WTC11 (cell line): ENCODE measurements around the gene GFRA1. TPM values are rescaled to one million over a fixed set of nuclear protein-coding genes. Genes with fewer than 3 reads are reported as not detected.

Source experiments
- ATAC-seq: fragments of 200-7000 bp; cut with Tn5 transposase; 2 replicates; pipeline ENCODE4 v1.10.0; 2021; ENCODE audit warnings: mild to moderate bottlenecking, moderate library complexity
- CTCF ChIA-PET: fragments of 300-600 bp; sonication (Branson Sonifier 250); formaldehyde crosslinking; loops from one replicate; lab custom pipeline; 2021; ENCODE audit warnings: antibody characterized with exemption; lab: Charles Lee
- POLR2A ChIA-PET: fragments of 350-600 bp; sonication (Branson Sonifier 250); formaldehyde crosslinking; loops from one replicate; lab custom pipeline; 2021; ENCODE audit warnings: antibody characterized with exemption; lab: Charles Lee
- DNase-seq: peaks from one replicate; pipeline ENCODE4 v3.0.0; 2021; ENCODE audit warnings: low spot score
- H3K27ac Mint-ChIP-seq: 2 replicates; pipeline ENCODE4 v1.8.0; 2021; ENCODE audit warnings: mixed read lengths
- H3K27me3 Mint-ChIP-seq: 2 replicates; pipeline ENCODE4 v1.8.0; 2021; ENCODE audit warnings: low read depth, mild to moderate bottlenecking, moderate library complexity, mixed read lengths
- H3K36me3 Mint-ChIP-seq: 2 replicates; pipeline ENCODE4 v1.8.0; 2021; ENCODE audit warnings: mixed read lengths
- H3K4me1 Mint-ChIP-seq: 2 replicates; pipeline ENCODE4 v1.8.0; 2022; ENCODE audit warnings: mixed read lengths
- H3K4me3 Mint-ChIP-seq: 2 replicates; pipeline ENCODE4 v1.8.0; 2021; ENCODE audit warnings: mild to moderate bottlenecking, moderate library complexity, mixed read lengths
- H3K9me3 Mint-ChIP-seq: 2 replicates; pipeline ENCODE4 v1.8.0; 2021; ENCODE audit warnings: mixed read lengths
- AR ChIP-seq: fragments of 250-450 bp; sonication (Bioruptor Pico); IDR thresholded peaks from 2 replicates; pipeline ENCODE4 v1.9.0; 2021; ENCODE audit warnings: mild to moderate bottlenecking
- ETV6 ChIP-seq: sonication (generic); formaldehyde crosslinking; IDR thresholded peaks from 2 replicates; pipeline ENCODE4 v1.8.1; 2022; ENCODE audit warnings: mild to moderate bottlenecking, missing genetic modification reagents
- JAZF1 ChIP-seq: fragments of 250-450 bp; sonication (Bioruptor Pico); IDR thresholded peaks from 2 replicates; pipeline ENCODE4 v1.9.0; 2021; ENCODE audit warnings: moderate library complexity, mild to moderate bottlenecking, inconsistent platforms
- JUN ChIP-seq: sonication (generic); formaldehyde crosslinking; IDR thresholded peaks from 2 replicates; pipeline ENCODE4 v1.8.0; 2023; ENCODE audit warnings: mild to moderate bottlenecking, missing genetic modification reagents
- KAT7 ChIP-seq: sonication (generic); formaldehyde crosslinking; IDR thresholded peaks from 2 replicates; pipeline ENCODE4 v1.8.1; 2023; ENCODE audit warnings: missing genetic modification reagents, mild to moderate bottlenecking, borderline replicate concordance
- NFYB ChIP-seq: sonication (generic); formaldehyde crosslinking; conservative IDR thresholded peaks from 2 replicates; pipeline ENCODE4 v1.8.0; 2022; ENCODE audit warnings: low read depth, missing genetic modification reagents
- NR1H2 ChIP-seq: sonication (generic); formaldehyde crosslinking; IDR thresholded peaks from 2 replicates; pipeline ENCODE4 v1.9.0; 2021; ENCODE audit warnings: mild to moderate bottlenecking, moderate library complexity, missing genetic modification reagents
- SMAD3 ChIP-seq: sonication (generic); formaldehyde crosslinking; IDR thresholded peaks from 2 replicates; pipeline ENCODE4 v1.8.0; 2022; ENCODE audit warnings: missing genetic modification reagents, mild to moderate bottlenecking, borderline replicate concordance
- SMAD4 ChIP-seq: sonication (generic); formaldehyde crosslinking; IDR thresholded peaks from 2 replicates; pipeline ENCODE4 v1.8.0; 2022; ENCODE audit warnings: mild to moderate bottlenecking, missing genetic modification reagents
- TP53 ChIP-seq: sonication (generic); formaldehyde crosslinking; IDR thresholded peaks from 2 replicates; pipeline ENCODE4 v1.8.1; 2023; ENCODE audit warnings: mild to moderate bottlenecking, missing genetic modification reagents
- ZNF396 ChIP-seq: fragments of 250-450 bp; sonication (Bioruptor Pico); IDR thresholded peaks from 2 replicates; pipeline ENCODE4 v1.8.0; 2021; ENCODE audit warnings: mild to moderate bottlenecking, moderate library complexity, borderline replicate concordance
- ZNF425 ChIP-seq: fragments of 250-450 bp; sonication (Bioruptor Pico); conservative IDR thresholded peaks from 2 replicates; pipeline ENCODE4 v1.9.0; 2021; ENCODE audit warnings: mild to moderate bottlenecking
- total RNA-seq: library from RNA; stranded (reverse); gene quantifications from 3 replicates; pipeline ENCODE4 v1.2.3, GENCODE V29; 2021
- TF ChIP-seq, protein P1 (sequence below): fragments of 250-450 bp; sonication (Bioruptor Pico); IDR thresholded peaks from 2 replicates; pipeline ENCODE4 v2.1.2; 2022; ENCODE audit warnings: mild to moderate bottlenecking, moderate library complexity

Gene GFRA1
- total RNA-seq, 1 experiment from 2014 or later = 4.4 TPM

- Mint-ChIP-seq H3K27ac (no peak overlapping the region), H3K4me1 (peaks cover 7% of the 10 kb centered on the region), H3K36me3 (no peaks in the 10 kb centered on the region), H3K27me3 (no peaks in the 10 kb centered on the region; the same call in 1 of the 2 replicates), H3K9me3 (no peaks in the 10 kb centered on the region), H3K4me3 (no peak overlapping the region)
- TF ChIP-seq ETV6 (no peak), ZNF425 (CRISPR knock-in tag) (no peak), JUN (CRISPR knock-in tag) (no peak), AR (CRISPR knock-in tag) (no peak), KAT7 (CRISPR knock-in tag) (no peak), TP53 (no peak), SMAD3 (CRISPR knock-in tag) (no peak), SMAD4 (no peak), NR1H2 (CRISPR knock-in tag) (no peak)
- no peak for ATAC-seq
- POLR2A ChIA-PET = no interaction called here
- DNase-seq = no peak
- CTCF ChIA-PET = no interaction called here
Observed at GRCh38 chr10:116184512-116184794, 88.6 kb downstream of the GFRA1 start.

DNA sequence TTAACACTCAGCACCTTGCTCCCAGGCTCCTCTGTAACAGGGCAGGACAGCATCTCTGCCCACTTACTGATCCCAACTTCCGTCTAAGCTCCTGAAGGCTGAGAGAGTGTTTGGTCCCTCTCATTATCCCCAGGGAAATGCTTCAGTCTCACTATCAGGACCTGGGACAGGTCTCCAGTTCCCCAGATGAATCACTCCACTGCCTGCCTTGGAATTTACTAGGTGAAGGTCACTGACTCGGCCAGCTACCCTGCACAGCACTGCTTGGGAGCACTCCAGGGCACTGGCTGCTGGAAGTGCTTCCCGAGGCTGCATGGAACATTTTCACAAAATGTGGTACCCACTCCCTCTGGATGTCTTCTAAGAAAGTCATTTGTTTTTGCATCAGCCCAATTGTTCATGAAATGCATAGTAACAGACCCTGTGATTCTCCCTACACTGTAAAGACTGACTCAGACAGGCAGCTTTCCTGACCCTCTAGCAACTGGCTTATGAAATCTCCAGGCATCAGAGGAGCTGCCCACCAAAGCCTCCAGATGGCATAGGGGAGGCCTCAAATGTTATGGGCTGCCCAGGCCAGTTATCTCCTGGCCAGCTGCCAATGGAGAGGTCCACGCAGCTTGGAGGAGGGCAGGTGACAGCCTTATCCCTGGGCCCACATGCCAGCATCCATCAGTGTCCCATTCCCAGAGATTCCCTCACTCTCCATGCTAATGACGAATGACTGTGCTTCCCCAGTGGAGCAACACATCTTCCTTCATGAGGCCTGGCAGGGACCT, 89.1 kb downstream of the GFRA1 start:
- Mint-ChIP-seq H3K4me3 (no peak overlapping the region), H3K27ac (no peak overlapping the region), H3K36me3 (no peaks in the 10 kb centered on the region), H3K4me1 (peaks cover 7% of the 10 kb centered on the region), H3K9me3 (no peaks in the 10 kb centered on the region), H3K27me3 (no peaks in the 10 kb centered on the region; the same call in 1 of the 2 replicates)
- CTCF ChIA-PET = no interaction called here
- POLR2A ChIA-PET = no interaction called here
- TF ChIP-seq JAZF1 (CRISPR knock-in tag) (no peak), ZNF396 (CRISPR knock-in tag) (no peak), SMAD4 (no peak), NFYB (no peak), AR (CRISPR knock-in tag) (no peak)
- TF ChIP-seq, protein P1, sequence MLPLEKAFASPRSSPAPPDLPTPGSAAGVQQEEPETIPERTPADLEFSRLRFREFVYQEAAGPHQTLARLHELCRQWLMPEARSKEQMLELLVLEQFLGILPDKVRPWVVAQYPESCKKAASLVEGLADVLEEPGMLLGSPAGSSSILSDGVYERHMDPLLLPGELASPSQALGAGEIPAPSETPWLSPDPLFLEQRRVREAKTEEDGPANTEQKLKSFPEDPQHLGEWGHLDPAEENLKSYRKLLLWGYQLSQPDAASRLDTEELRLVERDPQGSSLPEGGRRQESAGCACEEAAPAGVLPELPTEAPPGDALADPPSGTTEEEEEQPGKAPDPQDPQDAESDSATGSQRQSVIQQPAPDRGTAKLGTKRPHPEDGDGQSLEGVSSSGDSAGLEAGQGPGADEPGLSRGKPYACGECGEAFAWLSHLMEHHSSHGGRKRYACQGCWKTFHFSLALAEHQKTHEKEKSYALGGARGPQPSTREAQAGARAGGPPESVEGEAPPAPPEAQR (CRISPR knock-in tag) = no peak
- ATAC-seq = peak; percentile 93
- peak; percentile 21 for DNase-seq
